Retina (tissue), 1 donor: ENCODE measurements around the gene RASGEF1C.

Experiments
- DNase-seq: peaks from one replicate; pipeline ENCODE4 v3.0.0-alpha.2; 2016

Gene RASGEF1C

DNA sequence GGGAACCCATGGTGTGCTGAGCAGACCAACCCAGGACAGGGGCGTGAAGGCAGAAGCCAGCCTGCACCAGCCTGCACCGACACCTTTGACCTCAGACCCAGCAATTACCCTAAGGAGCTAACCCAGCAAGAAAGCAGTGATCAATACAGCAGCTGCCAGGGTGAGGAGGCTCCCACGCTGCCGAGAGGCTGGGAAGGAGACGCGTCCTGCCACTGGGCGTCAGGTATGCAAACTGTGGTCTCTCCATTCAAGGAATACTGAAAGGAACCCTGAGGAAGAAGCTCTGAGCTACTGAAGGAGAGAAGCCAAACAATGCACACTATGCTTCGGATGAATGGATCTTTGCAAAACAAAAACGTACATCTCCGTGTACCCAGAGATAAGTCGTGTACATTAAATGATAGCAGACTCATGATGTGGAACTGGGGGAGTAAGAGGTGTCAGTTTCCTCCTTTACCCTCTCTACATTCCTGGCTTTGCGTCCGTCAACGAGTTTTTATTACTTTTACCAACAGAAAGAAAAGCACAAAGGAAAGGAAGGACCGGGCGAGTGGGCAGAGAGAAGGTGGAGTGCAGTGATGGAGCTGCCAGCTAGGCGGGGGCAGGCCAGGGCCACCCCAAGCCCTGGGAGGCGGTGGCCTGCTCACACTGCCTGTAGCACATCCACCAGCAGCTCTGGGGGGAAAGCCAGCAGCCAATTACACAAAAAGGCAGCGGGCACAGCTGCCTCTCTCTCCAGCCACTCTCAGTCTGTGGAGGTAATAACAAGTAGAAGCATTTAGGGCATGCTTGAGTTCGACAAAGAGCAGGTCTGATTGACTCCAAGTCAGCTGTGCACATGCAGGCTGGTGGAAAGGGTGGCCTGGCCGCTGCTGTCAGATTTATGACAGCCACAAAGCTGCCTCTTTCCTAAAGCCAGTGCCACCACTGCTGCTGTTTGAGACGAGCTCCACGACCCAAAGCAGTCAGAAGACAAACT lies 29.3 kb downstream of the RASGEF1C start:
- DNase-seq, result peak; percentile 54

DNA sequence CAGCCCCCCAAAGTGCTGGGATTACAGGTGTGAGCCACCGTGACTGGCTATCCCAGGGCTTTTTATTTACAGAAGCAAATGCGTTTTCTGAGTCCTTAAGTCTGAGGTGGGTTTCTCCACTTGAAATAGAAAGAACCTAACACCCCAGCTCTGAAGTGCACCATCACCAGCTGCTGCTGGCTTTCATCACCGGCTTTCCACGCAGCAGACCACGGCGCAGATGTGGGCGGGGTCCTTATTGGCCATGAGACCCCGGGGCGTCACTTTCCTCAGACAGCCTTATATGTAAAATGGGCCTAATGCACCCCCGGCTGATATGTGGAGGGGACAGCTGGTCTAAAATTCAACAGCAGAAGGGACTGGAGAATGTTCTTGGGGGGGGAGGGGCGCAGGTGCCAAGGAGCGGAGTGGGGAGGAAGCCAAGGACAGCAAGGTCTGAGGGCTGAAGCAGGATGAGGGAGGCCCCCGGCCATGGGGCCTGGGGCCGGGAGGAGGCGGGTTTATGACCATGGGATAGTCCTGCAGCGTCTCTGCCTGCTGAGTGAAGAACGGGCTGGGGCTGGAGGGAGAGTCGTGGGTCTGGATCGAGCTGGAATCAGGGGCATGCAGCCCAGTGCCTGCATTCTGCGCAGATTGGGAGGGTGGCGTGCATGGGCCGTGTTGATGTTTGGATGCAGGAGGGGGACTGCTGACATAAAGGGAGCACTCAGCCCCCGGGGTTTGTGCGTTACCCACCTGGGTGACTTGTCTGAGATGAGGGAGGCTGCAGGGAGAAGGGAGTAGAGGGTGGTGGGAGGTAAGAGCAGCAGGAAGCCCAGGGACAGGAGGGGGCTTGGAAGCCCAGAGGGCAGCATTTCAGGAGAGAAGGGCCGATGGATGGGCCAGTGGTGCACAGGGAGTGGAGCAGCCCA lies 30.2 kb downstream of the RASGEF1C start:
- no peak for DNase-seq

DNA sequence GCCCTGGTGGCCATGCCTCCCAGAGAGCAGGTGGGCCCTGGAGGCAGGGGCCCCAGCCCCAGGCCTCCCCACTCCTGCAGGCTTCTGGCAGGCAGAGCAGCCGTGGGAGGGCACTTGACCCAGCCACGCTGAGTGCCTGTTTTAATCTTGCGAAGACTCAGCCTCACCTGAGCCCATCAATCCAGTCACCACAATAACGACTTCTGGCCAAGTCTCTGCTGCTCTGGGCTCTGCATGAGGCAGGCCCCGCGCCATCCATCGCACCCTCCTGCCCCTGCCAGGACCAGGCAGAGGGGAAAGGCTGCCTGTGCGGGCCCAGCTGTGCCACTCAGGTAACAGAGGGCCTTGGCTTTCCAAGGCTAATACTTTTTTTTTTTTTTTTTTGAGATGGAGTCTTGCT lies 32.8 kb downstream of the RASGEF1C start:
- DNase-seq, result no peak

DNA sequence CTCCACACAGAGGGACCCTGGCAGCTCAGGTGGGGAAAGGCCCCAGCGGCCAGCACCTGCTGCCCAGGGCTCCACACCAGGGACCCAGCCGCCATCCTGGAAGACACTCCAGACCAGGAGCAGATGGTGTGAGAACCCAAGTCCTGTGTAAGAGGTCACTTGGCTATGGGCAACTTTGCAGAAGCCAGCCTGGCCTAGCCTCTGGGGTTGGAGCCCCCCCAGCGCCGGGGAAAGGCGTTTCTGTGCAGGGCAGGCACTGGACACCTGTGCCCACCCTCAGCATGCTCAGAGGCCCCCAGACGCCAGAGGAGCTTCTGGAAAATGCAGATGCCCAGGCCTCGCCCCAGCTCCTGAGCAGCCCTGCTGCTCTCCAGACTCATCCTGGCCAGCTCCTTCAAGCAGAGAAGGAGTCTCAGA lies 34.0 kb downstream of the RASGEF1C start:
- DNase-seq, result no peak

DNA sequence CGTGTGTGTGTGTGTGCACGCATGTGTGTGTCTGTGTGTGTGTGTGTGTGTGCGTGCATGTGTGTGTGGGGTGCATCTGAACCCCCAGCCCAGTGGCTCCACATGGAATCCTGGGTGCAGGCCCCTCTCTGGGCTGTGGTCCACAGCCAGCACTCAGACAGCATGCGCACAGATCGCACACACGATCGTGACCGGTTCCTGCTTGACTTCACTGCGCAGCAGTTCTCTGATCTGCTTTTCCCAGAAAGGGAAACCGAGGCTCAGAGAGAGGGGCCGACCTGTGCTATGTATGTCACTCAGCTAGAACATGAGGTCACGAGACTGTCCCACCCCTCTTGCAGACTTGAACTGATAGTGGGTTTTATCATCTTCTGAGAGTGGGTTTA lies 34.4 kb downstream of the RASGEF1C start:
- DNase-seq, result no peak

DNA sequence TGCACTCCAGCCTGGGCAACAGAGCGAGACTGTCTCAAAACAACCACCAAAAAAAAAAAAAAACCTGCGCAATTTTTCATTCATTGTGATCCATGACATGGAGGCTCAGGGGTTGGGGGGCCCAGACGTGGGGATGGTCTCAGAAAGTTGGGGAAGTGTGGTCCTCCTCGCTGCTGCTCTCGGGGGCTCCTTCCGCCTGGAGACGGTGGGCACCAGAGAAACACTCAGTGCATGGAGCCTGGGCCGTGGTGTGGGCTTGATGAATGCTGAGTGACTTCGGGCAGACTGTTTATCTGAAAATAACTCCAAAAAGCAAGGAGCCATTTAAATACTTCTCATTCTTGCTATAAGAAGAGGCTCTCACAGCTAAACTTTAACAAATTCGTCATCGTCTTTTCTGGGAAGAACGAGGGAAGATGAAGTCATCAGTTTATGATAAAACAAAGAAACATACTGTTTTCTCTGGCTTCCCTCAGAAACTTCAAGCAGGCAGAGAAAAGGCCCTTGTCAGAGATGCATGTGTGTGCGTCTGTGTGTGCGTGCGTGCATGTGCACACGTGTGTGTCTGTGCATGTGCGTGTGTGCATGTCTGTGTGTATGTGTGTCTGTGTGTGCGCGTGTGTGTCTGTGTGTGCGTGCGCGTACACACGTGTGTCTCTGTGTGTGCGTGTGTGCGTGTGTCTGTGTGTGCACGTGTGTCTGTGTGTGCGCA lies 35.0 kb downstream of the RASGEF1C start:
- DNase-seq, result no peak

DNA sequence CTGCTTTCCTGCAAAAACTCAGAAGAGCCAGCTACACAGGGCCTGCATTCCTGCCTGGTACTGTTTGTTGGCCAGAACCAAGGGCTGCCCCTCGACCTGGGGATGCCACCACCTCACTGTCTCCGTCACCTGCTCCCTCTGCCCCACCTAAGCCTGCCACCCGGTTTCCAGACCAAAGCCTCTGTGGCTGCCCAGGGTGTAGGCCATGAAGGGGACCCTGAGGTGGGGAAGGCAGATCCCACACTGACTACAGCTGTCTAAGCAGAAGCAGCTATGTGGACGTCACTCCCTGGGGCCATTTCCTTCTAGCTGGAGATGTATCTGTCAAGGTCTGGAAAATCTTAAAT lies 35.8 kb downstream of the RASGEF1C start:
- no peak for DNase-seq

DNA sequence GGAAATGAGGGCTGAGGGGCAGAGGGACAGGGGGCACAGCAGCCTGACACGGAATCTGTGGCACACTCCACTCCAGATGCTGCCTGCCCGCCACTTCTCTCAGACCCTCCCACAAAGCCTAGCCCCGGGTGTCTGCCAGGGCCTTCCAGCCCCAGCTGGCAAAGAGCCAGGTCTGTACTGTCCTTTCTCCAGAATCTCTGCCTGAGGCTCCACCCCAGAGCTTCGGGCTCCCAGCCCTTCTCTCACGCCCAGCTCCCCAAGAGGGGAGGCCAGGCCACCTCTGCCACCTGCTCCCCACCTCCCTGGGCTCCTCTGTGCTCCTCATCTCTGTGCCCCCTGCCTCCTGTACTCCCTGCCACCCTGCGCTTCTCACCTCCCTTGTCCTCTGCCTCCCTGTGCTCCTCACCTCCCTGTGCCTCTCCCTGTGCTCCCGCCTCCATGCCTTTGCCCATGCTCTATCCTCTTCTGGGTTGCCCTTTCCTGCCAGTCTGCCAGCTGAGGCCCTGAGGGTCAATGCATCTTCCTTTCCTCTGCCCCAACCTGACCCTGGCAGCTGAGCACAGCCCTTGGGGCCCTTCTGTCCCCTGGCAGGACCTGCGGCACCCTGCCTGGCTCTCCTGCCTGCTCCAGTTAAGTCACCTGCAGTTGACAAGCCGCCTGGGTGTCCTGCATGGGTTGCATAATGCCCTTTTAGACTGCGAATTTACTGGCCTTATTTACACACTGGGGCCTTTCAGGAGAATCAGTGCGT lies 36.4 kb downstream of the RASGEF1C start:
- DNase-seq, result peak; percentile 44

DNA sequence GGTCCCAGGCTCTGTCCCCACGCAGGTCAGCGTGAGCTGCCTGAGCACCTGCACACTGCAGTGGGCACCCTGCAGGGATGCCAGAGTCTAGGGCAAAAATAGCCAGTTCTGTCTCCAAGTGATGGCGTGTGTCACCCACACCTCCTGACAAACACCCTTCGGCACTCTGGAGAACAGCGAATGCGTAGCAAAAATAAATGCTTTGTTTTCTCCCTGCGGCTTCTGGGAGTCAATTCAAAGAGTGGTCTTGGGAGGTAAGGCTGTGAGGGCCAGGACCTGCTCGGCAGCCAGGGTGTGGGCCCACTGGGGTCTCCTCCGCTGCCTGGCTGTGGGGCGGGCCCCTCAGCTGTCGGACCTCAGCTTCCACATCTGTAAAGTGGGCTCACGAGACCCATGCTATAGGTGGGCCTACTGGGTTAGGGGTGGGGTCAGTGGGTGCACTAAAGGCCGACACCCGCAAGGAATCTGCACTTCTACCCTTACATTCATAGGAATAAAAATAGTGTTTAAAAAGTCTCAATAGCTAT lies 37.4 kb downstream of the RASGEF1C start:
- DNase-seq, result no peak

DNA sequence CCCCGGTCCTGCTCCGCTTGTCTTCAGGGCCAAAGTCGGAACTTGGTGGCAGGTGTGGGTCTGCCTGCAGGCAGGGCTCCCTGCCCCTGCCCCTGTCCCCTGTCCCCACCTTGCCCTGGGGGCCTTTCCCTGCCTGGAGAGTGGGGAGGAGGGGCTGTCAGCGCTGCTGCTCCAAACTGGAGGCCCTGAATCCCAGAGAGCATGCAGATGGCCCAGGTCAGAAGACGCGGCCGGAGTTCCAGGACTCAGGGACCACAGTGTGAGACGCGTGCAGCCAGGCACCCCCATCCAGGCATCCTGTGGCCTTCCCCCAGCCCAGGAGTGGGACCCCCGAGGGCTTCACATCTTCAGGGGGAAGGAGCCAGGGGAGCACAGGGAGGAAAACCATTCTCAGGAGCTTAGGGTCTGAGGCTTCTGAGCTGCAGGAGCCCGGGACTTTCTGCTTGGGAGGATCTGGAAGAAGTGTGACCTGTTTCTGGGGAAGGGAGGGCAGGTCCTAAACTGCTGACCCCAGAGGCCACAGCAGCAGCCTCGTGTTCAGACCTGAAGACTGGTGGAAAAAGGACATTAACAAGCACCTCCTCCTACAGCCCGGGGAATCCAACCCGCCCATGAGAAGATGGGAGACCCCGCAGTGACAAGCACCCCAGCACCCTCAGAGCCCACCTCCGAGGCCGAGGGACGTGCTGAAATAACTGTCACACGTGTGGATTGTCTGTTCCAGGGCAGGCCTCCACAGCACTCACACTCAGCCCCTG lies 38.0 kb downstream of the RASGEF1C start:
- peak; percentile 32 for DNase-seq

DNA sequence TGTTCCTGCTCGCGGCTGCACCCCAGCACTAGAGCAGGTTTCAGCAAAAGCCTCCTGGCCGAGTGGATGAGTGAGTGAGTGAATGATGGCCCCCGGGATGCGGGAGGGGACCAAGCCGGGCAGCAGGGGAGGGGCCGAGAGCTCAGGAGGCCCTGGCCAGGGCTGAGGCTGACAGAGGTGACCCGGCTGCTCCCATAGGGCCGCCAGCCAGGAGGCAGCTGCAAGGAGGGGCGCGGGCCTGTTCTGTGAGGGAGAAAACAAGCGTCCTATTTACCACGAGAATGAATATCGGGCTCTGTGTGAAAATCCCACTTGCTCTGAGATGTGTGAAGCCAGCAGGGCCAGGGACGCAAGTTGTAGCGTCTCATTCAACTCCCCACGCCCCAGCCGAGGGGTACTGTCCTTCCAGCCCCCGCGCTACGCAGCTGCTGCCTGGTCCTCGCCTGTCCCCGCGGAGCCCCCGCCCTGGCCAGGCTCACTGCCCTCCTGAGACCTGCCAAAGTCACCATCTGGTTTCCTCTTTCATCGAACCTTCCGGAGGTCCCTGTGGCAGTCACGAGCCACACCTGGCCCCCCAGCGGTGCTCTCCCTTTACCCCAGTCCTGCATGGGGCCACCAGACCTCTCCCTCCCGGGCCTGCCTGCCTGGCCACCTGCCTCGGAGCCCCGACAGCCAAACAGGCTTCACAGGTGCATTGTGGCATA lies 38.8 kb downstream of the RASGEF1C start:
- peak; percentile 72 for DNase-seq

DNA sequence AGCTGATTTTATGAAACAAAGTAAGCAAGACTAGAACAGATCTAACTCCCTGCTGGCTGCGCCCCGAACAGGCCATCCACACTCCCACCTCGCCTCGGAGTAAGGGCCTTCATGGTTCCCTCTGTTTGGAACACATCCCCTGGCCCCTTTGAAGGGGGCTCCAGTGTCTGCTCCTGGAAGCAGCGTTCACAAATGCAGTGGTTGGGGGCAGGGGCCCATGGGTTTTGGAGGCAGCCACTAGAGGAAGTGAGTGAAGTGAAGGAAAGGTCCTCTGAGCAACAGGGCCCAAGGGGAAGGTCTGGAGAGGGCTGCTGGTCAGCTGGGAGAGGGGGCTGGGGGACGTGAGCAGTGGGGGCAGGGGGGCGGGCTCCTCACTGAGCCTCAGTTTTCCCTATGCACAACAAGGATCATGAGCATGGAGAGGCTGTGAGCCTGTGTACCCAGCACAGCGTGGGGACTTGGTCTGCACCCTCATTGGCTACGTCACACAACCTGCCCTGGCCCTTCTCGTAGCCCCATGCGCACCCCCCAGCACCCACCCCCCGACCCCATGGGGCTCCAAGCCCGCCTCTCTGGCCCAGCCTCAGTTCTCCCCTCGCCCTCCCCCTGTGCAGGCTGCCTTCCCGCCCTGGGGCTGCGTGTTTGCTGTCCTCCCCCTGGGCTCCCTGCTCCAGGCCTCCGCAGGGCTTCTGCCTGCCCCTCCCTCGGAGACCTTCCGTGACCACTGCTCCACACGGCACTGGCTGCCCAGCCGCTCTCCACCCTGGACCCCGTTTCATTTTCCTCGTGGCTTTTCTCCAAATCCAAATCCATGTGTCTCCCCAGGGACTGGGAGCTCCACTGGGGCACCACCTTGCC lies 39.5 kb downstream of the RASGEF1C start:
- DNase-seq, result no peak

DNA sequence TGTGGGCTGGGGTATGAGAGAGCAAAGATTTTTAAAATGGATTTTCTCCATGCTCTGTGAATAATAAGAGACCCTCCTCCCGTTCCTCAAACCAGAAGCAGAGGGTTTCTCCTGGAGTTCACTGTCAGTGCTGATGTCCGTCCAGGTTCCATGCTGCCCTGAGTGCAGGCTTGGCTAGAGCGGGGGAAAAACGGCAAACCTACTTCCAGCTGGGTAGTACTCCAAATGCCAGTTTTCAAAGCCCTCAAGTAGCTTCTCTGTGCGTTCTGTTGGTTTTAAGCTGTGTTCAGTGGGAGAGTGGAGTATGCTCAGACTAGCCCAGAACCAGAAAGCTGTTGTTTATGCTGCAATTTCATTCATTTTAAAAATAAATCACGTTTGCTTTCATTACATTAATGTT lies 40.3 kb downstream of the RASGEF1C start:
- DNase-seq, result no peak

DNA sequence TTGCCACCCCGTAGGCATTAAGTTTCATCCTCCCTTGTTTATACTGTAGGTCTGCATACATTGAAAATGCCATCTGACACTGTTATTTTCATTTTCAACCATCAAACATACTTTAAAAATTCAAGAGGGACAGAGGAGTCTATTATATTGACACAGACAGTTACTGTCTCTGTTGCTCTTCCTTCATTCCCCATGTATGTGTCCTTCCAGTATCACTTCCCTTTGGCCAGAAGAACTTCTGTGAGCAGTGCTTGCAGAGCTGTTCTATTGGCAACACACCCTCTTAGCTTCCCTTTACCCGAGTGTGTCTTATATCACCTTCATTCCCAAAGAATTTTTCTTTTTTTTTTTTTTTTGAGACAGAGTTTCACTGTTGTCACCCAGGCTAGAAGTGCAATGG lies 42.8 kb downstream of the RASGEF1C start:
- DNase-seq, result no peak

DNA sequence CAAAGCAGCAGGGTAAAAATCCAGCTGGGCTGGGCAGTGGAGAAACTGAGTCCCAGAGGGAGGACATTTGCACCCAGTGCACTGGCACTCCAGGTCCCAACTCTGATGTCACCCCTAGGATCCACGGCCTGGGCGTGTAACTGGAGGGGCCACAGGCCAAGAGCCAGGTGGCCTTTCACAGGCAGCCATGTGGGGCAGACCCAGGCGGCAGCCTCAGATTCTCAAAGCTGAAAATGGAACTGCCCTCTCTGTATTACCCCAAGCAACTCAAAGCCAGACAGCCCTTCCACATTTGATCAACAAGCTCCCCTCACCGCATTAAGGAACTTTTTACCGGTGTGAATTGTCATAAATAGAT lies 46.7 kb downstream of the RASGEF1C start:
- no peak for DNase-seq

DNA sequence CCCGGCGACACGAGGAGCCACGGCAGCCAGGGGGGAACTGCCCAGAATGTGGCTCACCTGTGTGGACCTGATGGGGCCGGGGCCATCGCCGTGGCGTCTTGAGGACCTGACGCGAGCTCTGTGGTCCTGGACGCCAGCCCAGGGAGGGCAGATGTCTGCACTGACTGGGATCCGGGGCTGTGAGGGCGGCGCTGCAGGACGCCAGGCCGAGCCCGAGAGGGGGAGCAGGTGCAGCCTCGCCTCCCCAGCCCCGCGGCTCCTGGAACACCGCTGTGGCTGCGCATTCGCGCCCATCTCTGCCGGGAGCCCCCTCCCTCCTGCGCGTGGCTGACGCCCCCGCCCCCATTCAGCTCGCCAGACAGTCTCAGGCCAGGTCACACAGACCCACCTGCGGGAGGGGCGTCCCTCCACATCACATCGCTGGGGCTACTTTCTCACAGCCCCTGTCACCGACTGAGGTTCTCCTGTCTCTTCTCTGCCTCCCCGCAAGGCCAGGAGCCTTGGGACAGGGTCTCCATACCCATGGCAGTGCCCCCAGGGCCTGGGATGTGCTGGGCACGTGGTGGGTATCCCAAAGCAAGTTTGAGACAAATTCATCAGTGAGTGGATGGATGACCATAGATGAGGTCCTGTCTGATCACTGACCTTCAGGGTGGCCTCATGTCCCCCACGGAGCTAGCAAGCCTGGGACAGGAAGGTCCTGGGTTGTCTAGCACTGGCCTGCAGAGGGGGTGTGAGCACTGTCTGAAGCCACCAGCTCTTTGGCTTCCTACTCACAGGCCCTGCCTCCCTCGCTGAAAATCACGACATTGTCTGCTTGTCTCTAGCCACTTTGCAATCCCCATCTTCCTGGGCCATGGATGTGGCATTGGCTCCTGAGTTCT lies 47.3 kb downstream of the RASGEF1C start:
- DNase-seq, result no peak

DNA sequence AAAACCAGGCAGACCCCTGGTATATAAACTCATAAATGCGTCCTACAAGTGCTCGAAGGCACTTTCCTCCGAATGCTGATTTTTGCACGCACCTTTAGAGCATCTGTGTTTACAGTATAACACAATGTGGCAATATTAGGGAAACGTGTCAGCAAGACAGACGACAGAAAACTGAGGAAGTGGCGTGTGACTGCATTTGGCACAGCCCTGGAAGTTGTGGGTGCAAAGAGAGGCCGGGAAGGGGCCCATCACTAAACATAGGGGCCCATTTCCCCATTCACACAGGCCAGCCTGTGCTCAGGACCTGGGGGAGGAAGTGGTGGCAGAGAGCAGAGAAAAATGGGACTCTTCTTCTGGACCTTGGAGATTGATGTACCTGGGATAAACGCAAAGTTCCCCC lies 48.2 kb downstream of the RASGEF1C start:
- DNase-seq, result no peak

DNA sequence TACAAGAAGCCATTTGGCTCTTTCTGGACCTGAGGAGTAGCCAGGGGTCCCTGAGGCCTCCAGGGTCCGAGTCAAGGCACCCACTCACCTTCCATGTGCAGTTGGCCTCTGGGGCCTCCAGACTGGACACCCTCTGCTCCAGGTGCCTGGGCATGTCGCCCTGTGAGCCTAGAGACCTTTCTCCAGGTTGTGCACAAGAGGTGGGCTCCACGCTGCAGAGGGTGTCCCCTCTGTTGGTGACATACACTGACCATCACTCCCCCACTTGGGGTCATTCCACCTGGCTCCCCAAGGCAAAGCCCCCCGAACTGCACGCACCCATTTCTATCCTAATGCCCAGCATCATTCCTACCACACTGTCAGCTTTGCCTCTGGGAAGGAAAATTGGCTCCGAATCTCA lies 48.8 kb downstream of the RASGEF1C start:
- DNase-seq, result no peak

DNA sequence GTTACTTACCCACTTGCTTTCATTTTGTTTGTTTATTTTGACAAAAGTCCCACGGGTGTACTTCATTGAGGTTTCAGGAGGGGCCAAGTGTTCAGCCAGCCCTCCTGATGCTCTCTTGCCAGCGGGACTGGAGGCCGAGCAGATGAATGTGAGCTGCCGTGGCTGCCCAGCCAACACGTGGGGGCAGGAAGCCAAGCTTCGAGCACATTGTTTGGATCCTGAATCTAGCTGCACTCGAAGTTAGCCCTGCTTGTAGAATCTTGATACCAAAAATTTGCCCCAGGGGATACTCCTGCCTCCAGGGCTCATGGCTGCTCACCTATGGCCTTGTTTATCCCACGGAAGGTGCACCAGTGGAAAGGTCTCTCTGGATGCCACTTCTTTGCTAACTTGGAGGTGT lies 49.3 kb downstream of the RASGEF1C start:
- no peak for DNase-seq
